GM23338 (cell line): ENCODE data around the gene APAF1.

Experiments used
- CREB1 ChIP-seq: fragments of 250-450 bp; sonication (Bioruptor Pico); IDR thresholded peaks from 2 replicates; pipeline ENCODE4 v1.5.0; 2020; ENCODE audit warnings: low read depth, mild to moderate bottlenecking, moderate library complexity
- CTCF ChIP-seq, 2 experiments: fragments of 200-600 bp in 1 of 2; sonication (generic) in 1 of 2; conservative IDR thresholded peaks; 2 replicates each; pipeline versions ENCODE4 v1.5.1 to v1.6.1; 2016 to 2017; ENCODE audit warnings: antibody characterized with exemption in 2 of 2, low read depth in 2 of 2, mild to moderate bottlenecking in 2 of 2, moderate library complexity in 1 of 2
- ETS1 ChIP-seq: IDR thresholded peaks from 2 replicates; pipeline ENCODE4 v1.6.1; 2016; ENCODE audit warnings: antibody characterized with exemption
- EZH2 ChIP-seq: fragments of 200-600 bp; sonication (generic); IDR thresholded peaks from one replicate; pipeline ENCODE4 v1.8.0; 2017; ENCODE audit warnings: antibody characterized with exemption, mild to moderate bottlenecking, low read depth; ENCODE audit not compliant: unreplicated experiment
- EZH2phosphoT487 ChIP-seq: fragments of 200-600 bp; sonication (generic); IDR thresholded peaks from one replicate; pipeline ENCODE4 v1.8.1; 2018; ENCODE audit warnings: antibody characterized with exemption; ENCODE audit not compliant: unreplicated experiment
- JUNB ChIP-seq: IDR thresholded peaks from one replicate; pipeline ENCODE4 v1.6.1; 2016; ENCODE audit warnings: antibody characterized with exemption; ENCODE audit not compliant: unreplicated experiment
- NANOG ChIP-seq: IDR thresholded peaks from 2 replicates; pipeline ENCODE4 v1.6.1; 2016; ENCODE audit warnings: antibody characterized with exemption, borderline replicate concordance
- POLR2AphosphoS5 ChIP-seq: IDR thresholded peaks from 2 replicates; pipeline ENCODE4 v1.6.1; 2016; ENCODE audit warnings: antibody characterized with exemption, low read depth
- ZNF114 ChIP-seq: fragments of 250-450 bp; sonication (Bioruptor Pico); IDR thresholded peaks from 2 replicates; pipeline ENCODE4 v1.5.0; 2020; ENCODE audit warnings: mild to moderate bottlenecking, moderate library complexity
- ZNF331 ChIP-seq: fragments of 250-450 bp; sonication (Bioruptor Pico); IDR thresholded peaks from 2 replicates; pipeline ENCODE4 v1.5.0; 2020; ENCODE audit warnings: low read depth, mild to moderate bottlenecking, moderate library complexity
- TF ChIP-seq, protein P1 (sequence below): IDR thresholded peaks from one replicate; pipeline ENCODE4 v1.6.1; 2018; ENCODE audit warnings: antibody characterized with exemption; ENCODE audit not compliant: unreplicated experiment
- TF ChIP-seq, protein P2 (sequence below): fragments of 250-450 bp; sonication (Bioruptor Pico); IDR thresholded peaks from 2 replicates; pipeline ENCODE4 v1.5.0; 2020; ENCODE audit warnings: mild to moderate bottlenecking, moderate library complexity

- TF ChIP-seq CTCF (conservative IDR thresholded peaks at IDR 0.05; ENCODE audit: low read depth in 2 of 2) (no peak), ETS1 (no peak), POLR2AphosphoS5 (no peak), EZH2 (no peak), EZH2phosphoT487 (no peak), JUNB (no peak), NANOG (no peak), CREB1 (CRISPR knock-in tag) (no peak), ZNF114 (CRISPR knock-in tag) (no peak), ZNF331 (CRISPR knock-in tag) (no peak)
- TF ChIP-seq, protein P1, sequence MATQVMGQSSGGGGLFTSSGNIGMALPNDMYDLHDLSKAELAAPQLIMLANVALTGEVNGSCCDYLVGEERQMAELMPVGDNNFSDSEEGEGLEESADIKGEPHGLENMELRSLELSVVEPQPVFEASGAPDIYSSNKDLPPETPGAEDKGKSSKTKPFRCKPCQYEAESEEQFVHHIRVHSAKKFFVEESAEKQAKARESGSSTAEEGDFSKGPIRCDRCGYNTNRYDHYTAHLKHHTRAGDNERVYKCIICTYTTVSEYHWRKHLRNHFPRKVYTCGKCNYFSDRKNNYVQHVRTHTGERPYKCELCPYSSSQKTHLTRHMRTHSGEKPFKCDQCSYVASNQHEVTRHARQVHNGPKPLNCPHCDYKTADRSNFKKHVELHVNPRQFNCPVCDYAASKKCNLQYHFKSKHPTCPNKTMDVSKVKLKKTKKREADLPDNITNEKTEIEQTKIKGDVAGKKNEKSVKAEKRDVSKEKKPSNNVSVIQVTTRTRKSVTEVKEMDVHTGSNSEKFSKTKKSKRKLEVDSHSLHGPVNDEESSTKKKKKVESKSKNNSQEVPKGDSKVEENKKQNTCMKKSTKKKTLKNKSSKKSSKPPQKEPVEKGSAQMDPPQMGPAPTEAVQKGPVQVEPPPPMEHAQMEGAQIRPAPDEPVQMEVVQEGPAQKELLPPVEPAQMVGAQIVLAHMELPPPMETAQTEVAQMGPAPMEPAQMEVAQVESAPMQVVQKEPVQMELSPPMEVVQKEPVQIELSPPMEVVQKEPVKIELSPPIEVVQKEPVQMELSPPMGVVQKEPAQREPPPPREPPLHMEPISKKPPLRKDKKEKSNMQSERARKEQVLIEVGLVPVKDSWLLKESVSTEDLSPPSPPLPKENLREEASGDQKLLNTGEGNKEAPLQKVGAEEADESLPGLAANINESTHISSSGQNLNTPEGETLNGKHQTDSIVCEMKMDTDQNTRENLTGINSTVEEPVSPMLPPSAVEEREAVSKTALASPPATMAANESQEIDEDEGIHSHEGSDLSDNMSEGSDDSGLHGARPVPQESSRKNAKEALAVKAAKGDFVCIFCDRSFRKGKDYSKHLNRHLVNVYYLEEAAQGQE: no peak
- TF ChIP-seq, protein P2, sequence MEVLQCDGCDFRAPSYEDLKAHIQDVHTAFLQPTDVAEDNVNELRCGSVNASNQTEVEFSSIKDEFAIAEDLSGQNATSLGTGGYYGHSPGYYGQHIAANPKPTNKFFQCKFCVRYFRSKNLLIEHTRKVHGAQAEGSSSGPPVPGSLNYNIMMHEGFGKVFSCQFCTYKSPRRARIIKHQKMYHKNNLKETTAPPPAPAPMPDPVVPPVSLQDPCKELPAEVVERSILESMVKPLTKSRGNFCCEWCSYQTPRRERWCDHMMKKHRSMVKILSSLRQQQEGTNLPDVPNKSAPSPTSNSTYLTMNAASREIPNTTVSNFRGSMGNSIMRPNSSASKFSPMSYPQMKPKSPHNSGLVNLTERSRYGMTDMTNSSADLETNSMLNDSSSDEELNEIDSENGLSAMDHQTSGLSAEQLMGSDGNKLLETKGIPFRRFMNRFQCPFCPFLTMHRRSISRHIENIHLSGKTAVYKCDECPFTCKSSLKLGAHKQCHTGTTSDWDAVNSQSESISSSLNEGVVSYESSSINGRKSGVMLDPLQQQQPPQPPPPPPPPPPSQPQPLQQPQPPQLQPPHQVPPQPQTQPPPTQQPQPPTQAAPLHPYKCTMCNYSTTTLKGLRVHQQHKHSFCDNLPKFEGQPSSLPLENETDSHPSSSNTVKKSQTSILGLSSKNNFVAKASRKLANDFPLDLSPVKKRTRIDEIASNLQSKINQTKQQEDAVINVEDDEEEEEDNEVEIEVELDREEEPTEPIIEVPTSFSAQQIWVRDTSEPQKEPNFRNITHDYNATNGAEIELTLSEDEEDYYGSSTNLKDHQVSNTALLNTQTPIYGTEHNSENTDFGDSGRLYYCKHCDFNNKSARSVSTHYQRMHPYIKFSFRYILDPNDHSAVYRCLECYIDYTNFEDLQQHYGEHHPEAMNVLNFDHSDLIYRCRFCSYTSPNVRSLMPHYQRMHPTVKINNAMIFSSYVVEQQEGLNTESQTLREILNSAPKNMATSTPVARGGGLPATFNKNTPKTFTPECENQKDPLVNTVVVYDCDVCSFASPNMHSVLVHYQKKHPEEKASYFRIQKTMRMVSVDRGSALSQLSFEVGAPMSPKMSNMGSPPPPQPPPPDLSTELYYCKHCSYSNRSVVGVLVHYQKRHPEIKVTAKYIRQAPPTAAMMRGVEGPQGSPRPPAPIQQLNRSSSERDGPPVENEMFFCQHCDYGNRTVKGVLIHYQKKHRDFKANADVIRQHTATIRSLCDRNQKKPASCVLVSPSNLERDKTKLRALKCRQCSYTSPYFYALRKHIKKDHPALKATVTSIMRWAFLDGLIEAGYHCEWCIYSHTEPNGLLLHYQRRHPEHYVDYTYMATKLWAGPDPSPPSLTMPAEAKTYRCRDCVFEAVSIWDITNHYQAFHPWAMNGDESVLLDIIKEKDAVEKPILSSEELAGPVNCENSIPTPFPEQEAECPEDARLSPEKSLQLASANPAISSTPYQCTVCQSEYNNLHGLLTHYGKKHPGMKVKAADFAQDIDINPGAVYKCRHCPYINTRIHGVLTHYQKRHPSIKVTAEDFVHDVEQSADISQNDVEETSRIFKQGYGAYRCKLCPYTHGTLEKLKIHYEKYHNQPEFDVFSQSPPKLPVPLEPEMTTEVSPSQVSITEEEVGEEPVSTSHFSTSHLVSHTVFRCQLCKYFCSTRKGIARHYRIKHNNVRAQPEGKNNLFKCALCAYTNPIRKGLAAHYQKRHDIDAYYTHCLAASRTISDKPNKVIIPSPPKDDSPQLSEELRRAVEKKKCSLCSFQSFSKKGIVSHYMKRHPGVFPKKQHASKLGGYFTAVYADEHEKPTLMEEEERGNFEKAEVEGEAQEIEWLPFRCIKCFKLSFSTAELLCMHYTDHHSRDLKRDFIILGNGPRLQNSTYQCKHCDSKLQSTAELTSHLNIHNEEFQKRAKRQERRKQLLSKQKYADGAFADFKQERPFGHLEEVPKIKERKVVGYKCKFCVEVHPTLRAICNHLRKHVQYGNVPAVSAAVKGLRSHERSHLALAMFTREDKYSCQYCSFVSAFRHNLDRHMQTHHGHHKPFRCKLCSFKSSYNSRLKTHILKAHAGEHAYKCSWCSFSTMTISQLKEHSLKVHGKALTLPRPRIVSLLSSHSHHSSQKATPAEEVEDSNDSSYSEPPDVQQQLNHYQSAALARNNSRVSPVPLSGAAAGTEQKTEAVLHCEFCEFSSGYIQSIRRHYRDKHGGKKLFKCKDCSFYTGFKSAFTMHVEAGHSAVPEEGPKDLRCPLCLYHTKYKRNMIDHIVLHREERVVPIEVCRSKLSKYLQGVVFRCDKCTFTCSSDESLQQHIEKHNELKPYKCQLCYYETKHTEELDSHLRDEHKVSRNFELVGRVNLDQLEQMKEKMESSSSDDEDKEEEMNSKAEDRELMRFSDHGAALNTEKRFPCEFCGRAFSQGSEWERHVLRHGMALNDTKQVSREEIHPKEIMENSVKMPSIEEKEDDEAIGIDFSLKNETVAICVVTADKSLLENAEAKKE: no peak
Observed at GRCh38 chr12:98699586-98699985, 54.5 kb downstream of the APAF1 start.
